Measurements from ENCODE around the gene HJURP. TPM values are rescaled to one million over a fixed set of nuclear protein-coding genes. Genes with fewer than 3 reads are reported as not detected.

HJURP gene
- polyA plus RNA-seq, 3 donors = not detected

GRCh38 chr2:233866479-233866878, 12.1 kb upstream of the HJURP start:
- Histone ChIP-seq H3K4me2 (replicated peaks; ENCODE audit: extremely low read depth, low read length, poor library complexity, severe bottlenecking) (no peak overlapping the region), H3K4me3 (replicated peaks in 1 of 3; ENCODE audit: low read depth in 2 of 3, low read length in 3 of 3) (no peak overlapping the region), H3K4me1 (ENCODE audit: control insufficient read depth in 1 of 2, insufficient read depth in 2 of 2, low read length in 2 of 2) (peaks cover 4 to 13% of the 10 kb centered on the region in 2 donors), H2AFZ (ENCODE audit: insufficient read depth, low read depth, low read length, poor library complexity, severe bottlenecking) (no peak overlapping the region), H3K79me2 (ENCODE audit: insufficient read depth, low read length) (no peaks in the 10 kb centered on the region), H3K27me3 (ENCODE audit: control insufficient read depth in 2 of 2, insufficient read depth in 2 of 2, low read length in 2 of 2) (peaks cover 3 to 6% of the 10 kb centered on the region in 2 donors), H3K9me3 (replicated peaks in 1 of 2; ENCODE audit: control insufficient read depth in 1 of 2, insufficient read depth in 1 of 2, low read length in 2 of 2) (peaks cover 5 to 6% of the 10 kb centered on the region in 2 donors), H3K9ac (ENCODE audit: insufficient read depth, low read length, poor library complexity, severe bottlenecking) (no peak overlapping the region), H3K27ac (ENCODE audit: low read depth in 1 of 2, low read length in 2 of 2) (no peak overlapping the region), H3K36me3 (replicated peaks in 1 of 2; ENCODE audit: control insufficient read depth in 1 of 2, insufficient read depth in 2 of 2, low read length in 2 of 2) (no peaks in the 10 kb centered on the region), H4K20me1 (ENCODE audit: insufficient read depth, low read length) (no peaks in the 10 kb centered on the region)
- H3K4me1 Mint-ChIP-seq = peaks cover 11% of the 10 kb centered on the region
- intact Hi-C loops (cut with micrococcal nuclease) = no loop called here
- H3K36me3 Mint-ChIP-seq = no peaks in the 10 kb centered on the region
- TF ChIP-seq, protein P1, sequence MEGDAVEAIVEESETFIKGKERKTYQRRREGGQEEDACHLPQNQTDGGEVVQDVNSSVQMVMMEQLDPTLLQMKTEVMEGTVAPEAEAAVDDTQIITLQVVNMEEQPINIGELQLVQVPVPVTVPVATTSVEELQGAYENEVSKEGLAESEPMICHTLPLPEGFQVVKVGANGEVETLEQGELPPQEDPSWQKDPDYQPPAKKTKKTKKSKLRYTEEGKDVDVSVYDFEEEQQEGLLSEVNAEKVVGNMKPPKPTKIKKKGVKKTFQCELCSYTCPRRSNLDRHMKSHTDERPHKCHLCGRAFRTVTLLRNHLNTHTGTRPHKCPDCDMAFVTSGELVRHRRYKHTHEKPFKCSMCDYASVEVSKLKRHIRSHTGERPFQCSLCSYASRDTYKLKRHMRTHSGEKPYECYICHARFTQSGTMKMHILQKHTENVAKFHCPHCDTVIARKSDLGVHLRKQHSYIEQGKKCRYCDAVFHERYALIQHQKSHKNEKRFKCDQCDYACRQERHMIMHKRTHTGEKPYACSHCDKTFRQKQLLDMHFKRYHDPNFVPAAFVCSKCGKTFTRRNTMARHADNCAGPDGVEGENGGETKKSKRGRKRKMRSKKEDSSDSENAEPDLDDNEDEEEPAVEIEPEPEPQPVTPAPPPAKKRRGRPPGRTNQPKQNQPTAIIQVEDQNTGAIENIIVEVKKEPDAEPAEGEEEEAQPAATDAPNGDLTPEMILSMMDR (IDR thresholded peaks at IDR 0.05) = no peak
- peaks cover 11 to 19% (median 16%) of the 10 kb centered on the region in 3 donors for H3K27me3 Mint-ChIP-seq (ENCODE audit: low read depth in 3 of 3)
- no peak overlapping the region for H3K27ac Mint-ChIP-seq
- H3K9me3 Mint-ChIP-seq = peaks cover 6 to 29% (median 20%) of the 10 kb centered on the region in 7 donors
- DNase-seq = no peak
- 98% methylated on average over 11 of the region's 11 CpGs for WGBS (ENCODE audit: insufficient coverage)
- H3K4me3 Mint-ChIP-seq = no peak overlapping the region

GRCh38 chr2:233865838-233866237, 11.5 kb upstream of the HJURP start:
- no peak overlapping the region for H2AFZ ChIP-seq (ENCODE audit: insufficient read depth, low read depth, low read length, poor library complexity, severe bottlenecking)
- H3K9me3 Mint-ChIP-seq = peaks cover 6 to 29% (median 20%) of the 10 kb centered on the region in 7 donors
- no peak overlapping the region for H3K9ac ChIP-seq (ENCODE audit: insufficient read depth, low read length, poor library complexity, severe bottlenecking)
- peaks cover 3 to 6% of the 10 kb centered on the region in 2 donors for H3K27me3 ChIP-seq (ENCODE audit: control insufficient read depth in 2 of 2, insufficient read depth in 2 of 2, low read length in 2 of 2)
- no peaks in the 10 kb centered on the region for H3K36me3 ChIP-seq (replicated peaks in 1 of 2; ENCODE audit: control insufficient read depth in 1 of 2, insufficient read depth in 2 of 2, low read length in 2 of 2)
- no peaks in the 10 kb centered on the region for H4K20me1 ChIP-seq (ENCODE audit: insufficient read depth, low read length)
- H3K4me1 Mint-ChIP-seq = peaks cover 11% of the 10 kb centered on the region
- DNase-seq = no peak
- H3K4me3 ChIP-seq (replicated peaks in 1 of 3; ENCODE audit: low read depth in 2 of 3, low read length in 3 of 3) = no peak overlapping the region
- H3K36me3 Mint-ChIP-seq = no peaks in the 10 kb centered on the region
- no peak overlapping the region for H3K4me3 Mint-ChIP-seq
- peaks cover 5 to 6% of the 10 kb centered on the region in 2 donors for H3K9me3 ChIP-seq (replicated peaks in 1 of 2; ENCODE audit: control insufficient read depth in 1 of 2, insufficient read depth in 1 of 2, low read length in 2 of 2)
- intact Hi-C loops (cut with micrococcal nuclease) = no loop called here
- TF ChIP-seq, protein P1 (IDR thresholded peaks at IDR 0.05) = no peak
- H3K4me2 ChIP-seq (replicated peaks; ENCODE audit: extremely low read depth, low read length, poor library complexity, severe bottlenecking) = no peak overlapping the region
- H3K79me2 ChIP-seq (ENCODE audit: insufficient read depth, low read length) = no peaks in the 10 kb centered on the region
- H3K27ac Mint-ChIP-seq = peak overlapping the region in 1 of 7 donors; percentile 18
- H3K27me3 Mint-ChIP-seq (ENCODE audit: low read depth in 3 of 3) = peaks cover 11 to 18% (median 16%) of the 10 kb centered on the region in 3 donors
- peaks cover 4 to 13% of the 10 kb centered on the region in 2 donors for H3K4me1 ChIP-seq (ENCODE audit: control insufficient read depth in 1 of 2, insufficient read depth in 2 of 2, low read length in 2 of 2)
- H3K27ac ChIP-seq (ENCODE audit: low read depth in 1 of 2, low read length in 2 of 2) = no peak overlapping the region
- no CpG with 5 or more reads among the region's 3 CpGs for WGBS (ENCODE audit: insufficient coverage)
